ENCODE measurements around the gene DDX53. TPM values are rescaled to one million over a fixed set of nuclear protein-coding genes. Genes with fewer than 3 reads are reported as not detected.

The DDX53 gene
- not detected in 5 replicates for total RNA-seq (2022; extraction: Qiagen RNA extraction; ENCODE audit: low read depth)

GRCh38 chrX:22999696-23000223 lies at the start of gene DDX53:
TSS of gene DDX53 (plus strand) at chrX:22999960. CDS start at chrX:23000058, 98 bp downstream.

